ENCODE results near the gene CIDEC.
"Not testable (repeated sequence)": the region's sequence is repeated elsewhere in the genome, so short reads cannot be mapped to it uniquely, and the experiment has no call there.

Gene CIDEC

DNA sequence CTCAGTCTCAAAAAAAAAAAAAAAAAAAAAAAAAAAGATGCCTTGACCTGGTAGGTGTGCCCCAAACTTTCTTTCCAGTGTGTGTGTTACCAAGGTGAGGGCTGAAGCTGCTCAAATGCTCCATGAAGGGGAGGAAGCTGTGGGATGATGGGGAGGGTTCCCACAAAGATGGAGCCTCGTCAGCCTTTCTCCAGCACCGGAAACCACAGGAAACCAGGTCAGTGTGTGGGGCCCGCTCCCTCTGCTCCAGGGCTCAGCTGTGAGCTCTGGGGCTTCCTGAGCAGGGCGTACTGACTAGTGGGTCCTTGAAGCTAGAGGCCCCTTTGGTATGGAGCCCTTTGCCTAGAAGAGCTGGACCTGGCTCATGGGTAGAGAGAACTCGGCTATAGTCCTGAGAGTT is 21.9 kb upstream of the CIDEC start:
- DNase-seq = no peak

DNA sequence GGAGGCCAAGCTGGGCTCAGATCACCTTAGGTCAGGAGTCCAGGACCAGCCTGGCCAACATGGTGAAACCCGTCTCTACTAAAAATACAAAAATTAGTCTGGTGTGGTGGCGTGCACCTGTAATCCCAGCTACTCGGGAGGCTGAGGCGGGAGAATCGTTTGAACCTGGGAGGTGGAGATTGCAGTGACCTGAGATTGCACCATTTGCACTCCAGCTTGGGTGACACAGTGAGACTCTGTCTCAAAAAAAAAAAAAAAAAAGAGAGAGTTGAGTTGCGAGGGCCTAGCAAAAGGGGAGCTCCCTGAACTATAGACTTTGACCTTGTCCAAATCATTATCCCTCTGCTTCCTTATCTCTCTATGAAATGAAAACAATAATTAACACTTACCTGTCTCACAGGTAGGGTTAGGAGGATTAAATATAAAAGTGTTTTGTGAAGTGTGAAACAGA is 20.9 kb upstream of the CIDEC start:
- DNase-seq = not testable (repeated sequence)

DNA sequence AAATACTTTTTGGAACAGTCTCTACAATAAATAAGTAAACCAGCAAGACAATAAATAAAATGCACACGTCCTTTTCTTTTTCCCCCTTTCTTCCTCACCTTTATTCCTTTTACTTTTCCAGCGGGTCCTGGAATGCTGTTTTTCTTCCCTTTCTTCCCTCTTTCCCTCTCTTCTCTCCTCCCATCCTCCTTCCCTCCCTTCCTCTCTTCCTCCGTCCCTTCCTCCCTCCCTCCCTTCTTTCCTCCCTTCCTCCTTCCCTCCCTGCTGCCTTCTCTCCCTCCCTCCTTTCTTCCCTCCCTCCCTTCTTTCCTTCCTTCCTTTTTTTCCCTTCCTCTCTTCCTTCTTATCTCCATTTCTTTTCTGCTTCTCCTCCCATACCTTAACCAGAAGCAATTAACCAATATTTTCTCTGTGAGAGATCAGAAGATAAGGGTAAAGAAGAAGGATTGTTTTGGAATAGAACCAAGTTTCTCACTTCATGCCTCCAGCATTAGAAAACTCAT is 19.3 kb upstream of the CIDEC start:
- no peak for DNase-seq

DNA sequence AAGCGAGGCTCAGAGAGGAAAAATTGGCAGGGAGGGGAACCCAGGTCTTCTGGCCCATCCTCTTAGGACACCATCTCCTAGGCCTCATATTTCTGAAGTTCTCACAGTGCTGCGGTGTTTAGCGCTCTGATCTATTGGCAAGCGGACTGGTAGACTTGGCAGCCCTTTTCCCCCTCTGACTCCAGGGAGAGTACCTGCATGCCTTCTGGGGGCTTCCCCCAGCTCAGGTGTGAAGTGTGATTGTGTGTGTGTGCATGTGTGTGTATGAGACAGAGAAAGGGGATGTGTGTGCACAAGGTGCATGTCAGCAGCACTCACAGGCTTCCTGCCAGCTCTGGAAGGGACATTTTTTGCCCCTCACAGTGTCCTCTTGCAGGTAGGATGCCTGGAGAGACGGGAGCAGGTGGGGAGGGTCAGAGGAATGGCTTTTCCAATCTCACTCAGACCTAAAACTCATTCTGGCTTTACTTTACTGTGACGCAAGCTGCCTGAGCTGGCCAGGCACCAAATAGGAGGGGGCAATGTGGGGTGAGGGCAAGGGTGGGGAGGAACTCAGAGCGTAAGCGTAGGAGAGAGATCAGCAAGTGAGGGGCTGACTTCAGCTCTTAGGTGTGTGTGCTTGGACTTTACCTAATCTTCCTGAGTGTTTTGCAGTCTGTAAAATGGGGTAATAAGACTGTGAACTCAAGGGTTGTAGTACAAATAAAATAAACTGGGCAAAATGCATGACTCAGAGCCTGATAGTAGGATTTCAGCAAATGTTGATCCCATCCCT is 18.6 kb upstream of the CIDEC start:
- no peak for DNase-seq

DNA sequence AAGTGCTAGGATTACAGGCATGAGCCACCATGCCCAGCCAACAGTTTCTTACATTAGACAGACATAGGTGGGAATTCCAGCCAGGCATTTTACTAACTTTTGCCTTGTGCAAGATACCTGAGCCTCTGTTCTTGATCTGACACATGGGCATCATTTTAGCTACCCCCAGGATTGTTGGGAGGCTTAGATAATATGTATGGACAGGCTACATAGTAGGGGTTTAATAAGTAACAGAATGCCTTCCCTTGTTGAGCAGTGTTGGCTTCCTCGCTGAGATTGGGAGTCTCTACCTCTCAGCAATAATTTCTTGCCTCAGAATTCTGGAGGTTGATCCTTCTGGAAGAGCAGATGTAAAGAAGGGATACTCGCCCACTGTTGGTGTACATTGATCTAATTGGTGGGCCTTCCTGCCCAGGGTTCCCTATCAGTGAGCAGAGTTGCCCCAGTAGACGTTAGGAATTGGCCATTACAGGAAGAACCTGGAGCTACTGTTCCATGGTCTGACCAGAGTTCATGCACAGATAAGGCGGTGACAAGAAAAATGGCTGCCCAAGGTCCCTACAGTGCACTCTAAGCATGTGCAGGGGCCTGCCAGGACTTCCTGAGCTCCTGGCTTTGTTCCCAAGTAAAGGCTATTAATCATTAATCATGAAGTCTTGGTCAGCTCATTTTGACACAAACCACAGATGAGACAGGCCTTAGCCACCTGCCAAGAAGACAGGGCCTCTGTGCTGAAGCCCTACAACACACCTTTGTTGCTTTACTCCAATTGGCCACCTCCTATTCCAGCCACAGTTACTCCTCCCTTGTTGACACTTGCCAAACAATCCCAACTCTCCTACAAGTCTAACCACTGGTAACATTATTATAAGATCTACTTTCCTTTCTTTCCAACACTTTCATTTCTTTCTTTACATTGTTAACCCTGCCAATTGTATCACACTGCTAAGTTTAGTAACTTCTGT is 17.6 kb upstream of the CIDEC start:
- DNase-seq = peak; percentile 83

DNA sequence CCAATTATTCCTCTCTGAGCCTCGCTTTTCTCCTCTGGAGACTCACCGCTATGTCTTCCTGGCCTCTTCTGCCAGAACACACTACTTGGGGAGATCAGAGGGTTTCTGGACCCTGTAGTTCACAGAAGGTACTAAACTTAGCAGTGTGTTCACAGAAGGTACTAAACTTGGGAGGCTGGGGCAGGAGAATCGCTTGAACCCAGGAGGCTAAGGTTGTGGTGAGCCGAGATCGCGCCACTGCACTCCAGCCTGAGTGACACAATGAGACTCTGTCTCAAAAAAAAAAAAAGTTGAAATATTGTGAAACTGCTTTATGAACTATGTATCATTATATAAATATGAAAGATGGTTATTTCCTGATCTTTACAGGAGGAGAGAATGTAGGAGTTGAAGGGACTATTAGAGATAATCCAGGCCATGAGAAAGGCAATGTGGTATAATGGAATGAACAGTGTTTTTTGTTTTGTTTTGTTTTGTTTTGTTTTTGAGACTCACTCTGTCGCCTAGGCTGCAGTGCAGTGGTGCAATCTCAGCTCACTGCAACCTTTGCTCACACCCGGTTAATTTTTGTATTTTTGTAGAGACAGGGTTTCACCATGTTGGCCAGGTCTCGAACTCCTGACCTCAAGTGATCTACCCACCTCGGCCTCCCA is 16.8 kb upstream of the CIDEC start:
- not testable (repeated sequence) for DNase-seq

DNA sequence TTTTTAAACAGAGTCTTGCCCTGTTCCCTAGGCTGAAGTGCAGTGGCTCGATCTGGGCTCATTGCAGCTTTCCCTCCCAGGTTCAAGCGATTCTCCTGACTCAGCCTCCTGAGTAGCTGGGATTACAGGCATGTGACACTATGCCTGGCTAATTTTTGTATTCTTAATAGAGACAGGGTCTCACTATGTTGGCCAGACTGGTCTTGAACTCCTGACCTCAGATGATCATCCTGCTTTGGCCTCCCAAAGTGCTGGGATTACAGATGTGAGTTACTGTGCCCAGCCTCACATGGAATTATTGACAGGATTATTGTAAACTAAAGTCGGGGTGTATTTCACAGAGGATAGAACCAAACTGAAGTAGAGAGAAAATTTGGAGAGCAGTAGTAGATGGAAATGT is 15.7 kb upstream of the CIDEC start:
- not testable (repeated sequence) for DNase-seq

DNA sequence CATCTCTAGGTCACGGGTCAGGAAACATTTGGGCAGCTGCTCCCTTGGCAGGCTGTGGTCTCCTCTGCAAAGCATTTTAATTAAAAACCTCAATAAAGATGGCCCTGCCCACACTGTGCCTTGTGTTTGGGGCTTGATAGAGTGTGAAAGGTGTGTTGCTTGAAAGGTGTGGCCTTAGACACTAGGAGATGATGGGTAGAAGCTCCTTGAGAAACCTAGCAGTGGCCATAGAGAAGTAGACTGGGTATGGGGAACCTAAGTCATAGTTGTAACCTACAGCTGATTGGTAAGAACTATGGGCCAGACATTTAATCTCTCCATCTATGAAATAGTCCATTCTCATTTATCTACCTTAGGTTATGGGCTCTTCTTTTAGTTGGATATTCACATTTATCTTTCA is 13.7 kb upstream of the CIDEC start:
- DNase-seq = no peak

DNA sequence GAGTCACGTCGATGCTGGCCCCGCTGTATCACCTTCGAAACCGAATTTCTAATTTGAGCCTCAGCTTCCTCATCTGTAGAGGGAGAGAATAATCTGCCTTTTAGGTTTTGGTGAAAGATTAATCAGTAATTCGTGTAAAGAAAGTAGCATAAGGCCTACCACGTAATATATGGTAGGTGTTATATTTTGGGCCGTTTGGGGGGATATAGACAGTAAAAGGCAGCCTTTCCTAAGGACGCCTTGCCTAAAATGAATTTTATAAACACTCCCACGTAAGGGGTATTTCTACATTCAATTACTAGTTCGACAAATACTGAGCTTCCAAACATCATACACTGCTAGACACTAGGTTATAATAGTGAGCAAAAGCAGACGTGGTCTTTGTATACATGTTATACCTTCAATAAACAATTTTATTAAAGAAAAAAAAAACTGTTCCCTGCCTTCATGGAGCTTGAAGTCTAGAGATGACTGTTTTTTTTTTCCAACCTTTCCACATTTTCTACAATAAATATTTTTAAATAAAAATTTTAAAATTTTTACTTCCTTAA is 11.1 kb upstream of the CIDEC start:
- no peak for DNase-seq

DNA sequence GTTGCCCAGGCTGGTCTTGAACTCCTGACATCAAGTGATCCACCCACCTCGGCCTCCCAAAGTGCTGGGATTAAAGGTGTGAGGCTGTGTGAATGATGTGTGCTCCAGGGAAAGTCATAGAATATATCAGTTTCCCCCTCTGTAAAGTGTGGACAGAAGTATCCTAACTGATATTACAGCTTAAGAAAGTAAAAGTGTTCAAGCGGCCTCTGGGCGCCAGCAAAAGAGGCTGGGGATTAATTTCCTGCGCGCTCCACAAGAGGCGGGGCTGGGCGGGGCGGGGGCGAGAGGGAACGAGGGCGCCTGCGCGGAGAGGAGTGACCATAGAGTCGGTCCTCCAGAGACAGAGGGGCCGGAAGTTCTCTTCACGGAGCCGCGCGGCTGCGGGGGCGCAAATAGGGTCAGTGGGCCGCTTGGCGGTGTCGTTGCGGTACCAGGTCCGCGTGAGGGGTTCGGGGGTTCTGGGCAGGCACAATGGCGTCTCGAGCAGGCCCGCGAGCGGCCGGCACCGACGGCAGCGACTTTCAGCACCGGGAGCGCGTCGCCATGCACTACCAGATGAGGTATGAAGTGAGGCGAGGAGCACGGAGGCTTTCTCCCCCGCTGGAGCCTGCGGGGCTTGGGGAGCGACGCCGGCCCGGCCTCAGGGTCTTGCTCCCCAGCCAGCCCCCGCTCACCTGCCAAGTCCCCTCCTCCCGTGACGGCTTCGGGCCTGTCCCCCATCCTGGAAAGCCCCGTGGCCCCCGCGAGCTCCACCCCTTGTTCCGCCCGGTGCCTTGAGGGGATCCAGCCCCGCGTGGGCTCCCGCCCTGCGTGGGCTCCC is 10.4 kb upstream of the CIDEC start, which contains the start of gene JAGN1:
TSS of gene JAGN1 (plus strand) at position 362 of the 823 bp plus-strand sequence. CDS start at position 475, 113 bp downstream.
- DNase-seq = peak; percentile 78

DNA sequence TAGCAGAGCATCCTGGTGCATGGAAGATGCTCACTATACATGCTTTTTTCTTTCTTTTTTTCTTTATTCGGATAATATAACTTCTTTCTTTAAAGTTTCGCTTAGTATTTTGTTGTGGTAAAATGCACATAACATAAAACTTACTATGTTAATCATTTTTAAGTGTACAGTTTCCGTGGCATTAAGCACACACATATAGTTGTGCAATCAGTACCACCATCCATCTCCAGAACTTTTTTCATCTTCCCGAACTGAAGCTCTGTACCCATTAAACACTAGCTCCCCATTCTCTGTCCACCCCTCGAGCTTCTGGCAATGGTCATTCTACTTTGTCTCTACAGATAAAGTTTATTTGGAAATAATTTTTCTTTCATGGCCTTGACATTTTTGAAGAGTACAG is 9.4 kb upstream of the CIDEC start:
- DNase-seq = no peak

DNA sequence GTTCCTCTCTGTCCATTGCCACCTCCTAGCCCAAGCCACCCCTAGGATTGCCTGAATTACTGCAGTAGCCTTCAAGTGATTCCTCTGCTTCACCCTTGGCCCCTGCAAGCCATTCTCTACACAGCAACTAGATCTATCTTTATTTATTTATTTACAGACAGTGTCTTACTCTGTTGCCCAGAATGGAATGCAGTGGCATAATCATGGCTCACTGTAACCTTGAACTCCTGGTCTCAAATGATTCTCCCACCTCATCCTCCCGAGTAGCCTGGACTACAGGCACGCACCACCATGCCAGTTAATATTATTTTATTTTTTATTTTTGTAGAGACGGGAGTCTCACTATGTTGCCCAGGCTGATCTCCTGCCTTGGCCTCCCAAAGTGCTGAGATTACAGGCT is 8.5 kb upstream of the CIDEC start:
- no peak for DNase-seq

DNA sequence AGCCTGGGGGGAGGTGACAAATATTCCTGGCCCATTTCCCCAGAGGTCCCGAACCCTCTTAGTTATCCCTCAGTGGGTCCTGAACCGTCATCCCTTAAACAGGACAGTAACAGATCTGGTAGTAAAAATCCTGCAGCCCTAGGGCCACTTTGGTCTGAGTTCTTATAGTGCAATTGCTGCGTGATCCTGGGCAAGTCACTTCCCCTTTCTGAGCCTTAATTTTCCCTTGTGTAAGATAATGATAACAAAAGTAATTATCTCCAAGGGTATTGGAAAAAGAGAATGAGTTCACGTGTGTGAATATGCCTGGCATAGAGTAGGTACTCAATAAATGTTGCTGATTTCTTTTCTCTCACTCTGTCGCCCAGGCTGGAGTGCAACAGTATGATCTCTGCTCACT is 7.4 kb upstream of the CIDEC start:
- DNase-seq = no peak

DNA sequence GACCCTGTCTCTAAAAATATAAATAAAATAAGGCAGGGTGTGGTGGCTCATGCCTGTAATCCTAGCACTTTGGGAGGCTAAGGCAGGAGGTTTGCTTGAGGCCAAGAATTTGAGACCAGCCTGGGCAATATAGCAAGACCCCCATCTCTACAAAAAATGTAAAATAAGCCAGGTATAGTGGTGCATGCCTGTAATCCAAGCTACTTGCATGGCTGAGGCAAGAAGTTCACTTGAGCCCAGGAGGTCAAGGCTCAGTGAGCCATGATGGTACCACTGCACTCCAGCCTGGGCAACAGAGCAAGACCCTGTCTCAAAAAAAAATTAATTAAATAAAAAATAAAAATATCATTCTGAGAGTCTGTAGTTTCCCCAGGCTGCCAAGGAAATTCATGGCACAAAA is 6.3 kb upstream of the CIDEC start:
- DNase-seq = no peak

DNA sequence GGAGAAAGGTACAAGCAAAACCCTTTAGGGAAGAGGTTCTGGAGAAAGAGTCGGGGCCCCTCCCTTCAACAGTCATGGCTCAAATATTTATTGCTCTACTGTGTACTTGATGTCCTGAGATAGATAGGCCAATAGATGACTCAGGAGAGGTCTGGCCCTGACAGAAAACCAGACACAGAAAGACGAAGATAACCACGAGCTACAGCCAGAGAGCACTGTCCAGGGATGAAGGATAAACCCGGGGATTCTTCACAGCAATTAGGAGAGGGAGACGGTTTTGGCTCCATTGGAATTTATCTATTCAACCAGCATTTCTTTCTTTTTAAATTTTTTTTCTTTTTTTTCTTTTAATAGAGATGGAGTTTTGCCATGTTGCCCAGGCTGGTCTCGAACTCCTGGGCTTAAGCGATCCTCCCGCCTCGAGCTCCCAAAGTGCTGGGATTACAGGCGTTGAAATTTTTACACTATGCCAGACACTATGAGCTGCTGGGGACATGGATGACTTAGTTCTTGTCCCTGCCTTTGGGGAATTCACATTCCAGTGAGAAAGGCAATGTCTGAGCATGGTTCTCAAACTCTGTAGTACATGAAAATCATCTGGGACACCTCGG is 4.6 kb upstream of the CIDEC start:
- peak; percentile 7 for DNase-seq

DNA sequence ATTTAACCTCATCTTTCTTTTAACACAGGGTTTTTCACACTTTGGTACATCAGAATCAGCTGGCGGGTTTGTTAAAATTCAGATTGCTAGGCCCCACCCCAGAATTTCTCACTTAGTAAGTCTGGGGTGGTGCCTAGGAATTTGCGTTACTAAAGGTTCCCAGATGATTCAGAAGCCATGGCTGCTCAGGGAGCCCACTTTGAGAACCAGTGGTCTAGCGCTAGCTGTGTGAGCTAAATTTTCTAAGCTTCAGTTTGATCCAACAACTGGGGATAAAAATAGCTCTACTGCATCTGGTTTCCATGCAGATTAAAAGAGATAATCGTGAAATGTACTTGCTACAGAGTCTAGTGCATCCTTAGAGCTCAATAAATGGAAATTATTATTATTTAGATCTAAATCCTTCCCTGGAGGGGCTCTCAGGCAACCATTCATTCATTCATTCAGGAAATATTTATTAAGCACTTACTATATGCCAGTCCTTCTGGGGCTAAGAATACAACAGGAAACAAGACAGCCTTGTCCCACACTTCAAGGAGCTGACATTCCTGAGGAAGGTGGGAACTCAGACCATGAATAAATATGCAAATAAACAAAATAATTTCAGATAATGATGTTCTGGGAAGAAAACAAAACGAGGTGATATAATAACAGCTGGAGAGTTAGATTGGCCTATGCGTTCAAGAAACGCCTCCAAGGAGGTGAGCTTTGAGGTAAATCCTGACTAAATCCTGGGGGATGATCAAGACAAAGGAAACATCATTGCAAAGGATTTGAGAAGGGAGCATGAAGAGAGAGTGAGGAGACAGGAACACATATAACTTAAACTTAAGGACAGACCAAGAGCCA is 3.9 kb upstream of the CIDEC start:
- DNase-seq = no peak

DNA sequence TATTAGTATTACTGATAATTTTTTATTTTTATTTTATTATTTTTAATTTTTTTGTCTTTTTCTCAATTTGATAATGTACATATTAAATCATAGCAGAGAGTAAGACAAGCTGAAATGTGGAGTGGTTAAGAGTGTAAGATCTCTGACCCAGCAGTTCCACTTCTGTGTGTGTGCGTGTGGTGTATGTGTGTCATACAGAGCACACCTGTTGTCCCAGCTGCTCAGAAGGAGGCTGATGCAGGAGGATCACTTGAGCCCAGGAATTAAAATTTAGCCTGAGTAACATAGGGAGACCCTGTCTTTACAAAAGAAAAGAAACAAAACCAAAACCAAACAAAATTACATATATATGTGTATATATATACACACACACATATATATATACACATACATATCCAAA is 1.4 kb upstream of the CIDEC start:
- peak; percentile 59 for DNase-seq

DNA sequence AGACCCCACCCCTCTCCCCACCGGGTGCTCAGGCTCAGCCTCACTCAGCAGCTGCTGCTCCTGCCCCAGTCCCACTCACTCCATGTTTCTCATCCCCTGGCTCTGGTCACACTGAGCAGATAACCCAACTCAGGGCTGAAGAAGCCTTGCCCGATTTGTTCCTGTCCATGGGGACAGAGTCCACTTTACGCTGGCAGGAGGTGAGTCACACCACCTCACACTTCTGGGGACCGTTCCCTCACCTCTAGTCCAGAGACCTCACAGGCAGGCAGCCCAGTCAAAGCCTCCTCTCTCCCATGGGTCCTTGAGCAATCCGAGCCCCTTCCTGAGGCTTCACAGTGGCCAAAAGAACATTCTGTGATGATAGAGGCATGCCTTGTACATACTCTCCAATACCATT is 1.4 kb downstream of the CIDEC start:
- peak; percentile 48 for DNase-seq

DNA sequence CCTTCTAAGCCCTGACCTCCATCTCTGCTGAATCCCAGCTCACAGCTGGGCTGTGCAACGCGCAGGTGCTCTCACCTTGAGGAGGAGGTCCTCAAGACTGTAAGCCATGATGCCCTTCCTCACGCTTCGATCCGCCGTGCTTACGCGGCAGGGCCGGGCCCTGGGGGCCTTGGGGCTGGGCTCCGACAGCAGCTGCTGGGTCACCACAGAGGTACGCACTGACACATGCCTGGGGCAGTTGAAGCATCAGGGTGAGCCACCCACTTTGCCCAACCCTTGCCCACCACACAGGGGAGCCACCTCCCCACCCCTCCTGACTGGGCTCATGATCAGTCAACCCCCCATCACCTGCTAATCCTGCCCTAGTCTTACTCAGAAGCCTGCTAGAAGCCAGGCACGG is 3.1 kb downstream of the CIDEC start:
- no peak for DNase-seq

DNA sequence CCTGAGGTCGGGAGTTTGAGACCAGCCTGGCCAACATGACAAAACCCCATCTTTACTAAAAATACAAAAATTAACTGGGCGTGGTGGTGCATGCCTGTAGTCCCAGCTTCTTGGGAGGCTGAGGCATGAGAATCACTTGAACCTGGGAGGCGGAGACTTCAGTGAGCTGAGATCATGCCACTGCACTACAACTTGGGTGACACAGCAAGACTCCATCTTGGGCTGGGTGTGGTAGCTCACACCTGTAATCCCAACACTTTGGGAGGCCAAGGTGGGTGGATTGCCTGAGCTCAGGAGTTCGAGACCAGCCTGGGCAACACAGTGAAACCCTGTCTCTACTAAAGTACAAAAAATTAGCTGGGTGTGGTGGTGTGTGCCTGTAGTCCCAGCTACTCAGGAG is 3.8 kb downstream of the CIDEC start:
- DNase-seq = not testable (repeated sequence)
